Adrenal gland (tissue), 5 donors: Measurements from ENCODE around the gene SFRP4.

ENCODE experiments used
- CTCF ChIP-seq, 6 experiments: fragments of 450-650 bp in 4 of 6; fragments of 200-600 bp in 2 of 6; sonication (generic) in 1 of 6; IDR thresholded peaks; 1 replicate in 5 of 6; 2 replicates in 1 of 6; pipeline versions ENCODE4 v1.5.1 to v1.8.0; 2016 to 2021; ENCODE audit warnings: antibody characterized with exemption in 6 of 6, mild to moderate bottlenecking in 2 of 6, moderate library complexity in 1 of 6
- POLR2A ChIP-seq, 2 donors: fragments of 450-650 bp; IDR thresholded peaks; one replicate each; pipeline ENCODE4 v1.6.1; 2017; ENCODE audit warnings: antibody characterized with exemption in 2 of 2, mild to moderate bottlenecking in 2 of 2, moderate library complexity in 1 of 2
- donor health status: DM: no; HTN: no; CAD: no.

GRCh38 chr7:37960483-37960882 lies 43.9 kb upstream of the SFRP4 start:
- TF ChIP-seq CTCF (IDR thresholded peaks at IDR 0.05): no peak
- TF ChIP-seq POLR2A (IDR thresholded peaks at IDR 0.05): no peak
